GM19372 (cell line): Measurements from ENCODE around the gene RAP1GDS1.
A peak's percentile ranks its signal among the peaks of the same experiment; 100 is the strongest.
"Not testable (repeated sequence)": the region's sequence is repeated elsewhere in the genome, so short reads cannot be mapped to it uniquely, and the experiment has no call there.

Experiments
- ATAC-seq: cut with Tn5 transposase; IDR thresholded peaks from one replicate; pipeline ENCODE4 v1.9.1; 2021; ENCODE audit warnings: mild to moderate bottlenecking, low read depth, moderate library complexity; ENCODE audit not compliant: unreplicated experiment

Gene RAP1GDS1

GRCh38 chr4:98421111-98421510 is 159.9 kb downstream of the RAP1GDS1 start:
- ATAC-seq = no peak

- no peak for ATAC-seq
Observed at GRCh38 chr4:98423009-98423408, 161.8 kb downstream of the RAP1GDS1 start.

- ATAC-seq = no peak
Observed at GRCh38 chr4:98430708-98431403, 169.7 kb downstream of the RAP1GDS1 start.

GRCh38 chr4:98433691-98434090 is 172.5 kb downstream of the RAP1GDS1 start:
- no peak for ATAC-seq

GRCh38 chr4:98434816-98435215 is 173.6 kb downstream of the RAP1GDS1 start:
- no peak for ATAC-seq

- no peak for ATAC-seq
Observed at GRCh38 chr4:98444371-98444770, 183.2 kb downstream of the RAP1GDS1 start.

GRCh38 chr4:98446499-98447375 is 185.6 kb downstream of the RAP1GDS1 start:
- ATAC-seq = peak; percentile 69

GRCh38 chr4:98447648-98448047 is 186.5 kb downstream of the RAP1GDS1 start:
- ATAC-seq = no peak

- ATAC-seq = no peak
Observed at GRCh38 chr4:98448908-98449307, 187.7 kb downstream of the RAP1GDS1 start.

- ATAC-seq = no peak
Observed at GRCh38 chr4:98452091-98452490, 190.9 kb downstream of the RAP1GDS1 start.

- not testable (repeated sequence) for ATAC-seq
Observed at GRCh38 chr4:98457422-98457821, 196.2 kb downstream of the RAP1GDS1 start.

- not testable (repeated sequence) for ATAC-seq
Observed at GRCh38 chr4:98461121-98461865, 200.1 kb downstream of the RAP1GDS1 start.

GRCh38 chr4:98462487-98462886 is 201.3 kb downstream of the RAP1GDS1 start:
- ATAC-seq = no peak

GRCh38 chr4:98466868-98467599 is 205.8 kb downstream of the RAP1GDS1 start:
- ATAC-seq = no peak

- peak; percentile 96 for ATAC-seq
Observed at GRCh38 chr4:98467627-98468072, 206.5 kb downstream of the RAP1GDS1 start.

- no peak for ATAC-seq
Observed at GRCh38 chr4:98468709-98469108, 207.5 kb downstream of the RAP1GDS1 start.

- ATAC-seq = no peak
Observed at GRCh38 chr4:98469771-98470170, 208.6 kb downstream of the RAP1GDS1 start.

GRCh38 chr4:98470366-98470765 is 209.2 kb downstream of the RAP1GDS1 start:
- no peak for ATAC-seq

GRCh38 chr4:98470831-98471230 is 209.6 kb downstream of the RAP1GDS1 start:
- no peak for ATAC-seq

- ATAC-seq = no peak
Observed at GRCh38 chr4:98473046-98473445, 211.9 kb downstream of the RAP1GDS1 start.
